ENCODE measurements around the gene EXOC3L4. TPM values are rescaled to one million over a fixed set of nuclear protein-coding genes. Genes with fewer than 3 reads are reported as not detected.

Gene EXOC3L4
- total and polyA plus RNA-seq, 9 of the 15 experiments (the other 6 are each of a cell fraction or from before 2014, with no cell fraction given): 0.10 to 6.7 (median 0.98) TPM; not detected in 1

DNA sequence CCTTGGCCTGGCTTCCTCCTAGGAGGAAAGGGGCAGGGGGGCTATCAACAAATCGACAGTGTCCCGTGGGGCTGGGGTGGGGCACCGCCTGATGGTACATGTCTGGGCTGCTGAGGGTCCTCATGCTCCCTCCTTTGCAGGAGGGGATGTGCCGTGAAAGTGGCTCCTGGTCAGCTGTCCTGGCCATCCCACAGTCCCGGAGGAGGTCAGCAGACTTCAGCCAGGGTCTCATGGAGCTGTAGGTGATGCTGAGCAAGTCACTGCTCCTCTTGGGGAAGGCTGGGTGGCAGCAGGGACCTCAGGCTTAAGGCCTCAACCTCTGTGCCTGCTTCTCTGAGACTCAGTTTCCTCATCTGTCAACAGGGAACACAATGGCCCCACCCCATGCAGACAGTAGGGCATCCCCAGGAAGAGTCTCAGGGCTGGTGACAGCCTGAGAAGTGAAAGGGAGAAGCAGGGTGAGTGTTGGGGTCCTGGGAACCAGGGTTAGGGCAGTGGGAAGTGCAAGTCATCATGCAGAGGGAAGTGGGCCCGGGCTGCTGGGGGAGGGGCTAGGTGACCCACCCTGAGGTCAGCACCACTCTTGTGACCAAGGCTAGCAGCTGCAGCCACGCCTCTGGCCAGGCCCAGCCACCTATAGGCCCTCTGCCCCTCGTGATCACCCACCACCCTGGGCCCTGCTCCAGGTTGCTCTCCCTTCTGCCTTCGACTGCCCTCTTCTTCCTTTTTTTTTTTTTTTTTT lies 24.3 kb downstream of the EXOC3L4 start (continued):
- TF ChIP-seq, protein P1, sequence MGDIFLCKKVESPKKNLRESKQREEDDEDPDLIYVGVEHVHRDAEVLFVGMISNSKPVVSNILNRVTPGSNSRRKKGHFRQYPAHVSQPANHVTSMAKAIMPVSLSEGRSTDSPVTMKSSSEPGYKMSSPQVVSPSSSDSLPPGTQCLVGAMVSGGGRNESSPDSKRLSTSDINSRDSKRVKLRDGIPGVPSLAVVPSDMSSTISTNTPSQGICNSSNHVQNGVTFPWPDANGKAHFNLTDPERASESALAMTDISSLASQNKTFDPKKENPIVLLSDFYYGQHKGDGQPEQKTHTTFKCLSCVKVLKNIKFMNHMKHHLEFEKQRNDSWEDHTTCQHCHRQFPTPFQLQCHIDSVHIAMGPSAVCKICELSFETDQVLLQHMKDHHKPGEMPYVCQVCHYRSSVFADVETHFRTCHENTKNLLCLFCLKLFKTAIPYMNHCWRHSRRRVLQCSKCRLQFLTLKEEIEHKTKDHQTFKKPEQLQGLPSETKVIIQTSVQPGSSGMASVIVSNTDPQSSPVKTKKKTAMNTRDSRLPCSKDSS (IDR thresholded peaks at IDR 0.05; ENCODE audit: low read depth, partially characterized antibody): no peak
- TF ChIP-seq, protein P2, sequence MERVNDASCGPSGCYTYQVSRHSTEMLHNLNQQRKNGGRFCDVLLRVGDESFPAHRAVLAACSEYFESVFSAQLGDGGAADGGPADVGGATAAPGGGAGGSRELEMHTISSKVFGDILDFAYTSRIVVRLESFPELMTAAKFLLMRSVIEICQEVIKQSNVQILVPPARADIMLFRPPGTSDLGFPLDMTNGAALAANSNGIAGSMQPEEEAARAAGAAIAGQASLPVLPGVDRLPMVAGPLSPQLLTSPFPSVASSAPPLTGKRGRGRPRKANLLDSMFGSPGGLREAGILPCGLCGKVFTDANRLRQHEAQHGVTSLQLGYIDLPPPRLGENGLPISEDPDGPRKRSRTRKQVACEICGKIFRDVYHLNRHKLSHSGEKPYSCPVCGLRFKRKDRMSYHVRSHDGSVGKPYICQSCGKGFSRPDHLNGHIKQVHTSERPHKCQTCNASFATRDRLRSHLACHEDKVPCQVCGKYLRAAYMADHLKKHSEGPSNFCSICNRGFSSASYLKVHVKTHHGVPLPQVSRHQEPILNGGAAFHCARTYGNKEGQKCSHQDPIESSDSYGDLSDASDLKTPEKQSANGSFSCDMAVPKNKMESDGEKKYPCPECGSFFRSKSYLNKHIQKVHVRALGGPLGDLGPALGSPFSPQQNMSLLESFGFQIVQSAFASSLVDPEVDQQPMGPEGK (CRISPR knock-in tag; IDR thresholded peaks at IDR 0.05; ENCODE audit: borderline replicate concordance): no peak
- 0 out of 2 replicates have a peak, but pooled peaks have one; percentile 27 for TF ChIP-seq RBFOX2 (IDR thresholded peaks at IDR 0.05; ENCODE audit: low read depth, low read length)
- TF ChIP-seq NFIX (CRISPR knock-in tag; IDR thresholded peaks at IDR 0.05; ENCODE audit: low read depth): no peak
- TF ChIP-seq FOXA1 (IDR thresholded peaks at IDR 0.05; ENCODE audit: borderline replicate concordance): no peak
- TF ChIP-seq, protein P3, sequence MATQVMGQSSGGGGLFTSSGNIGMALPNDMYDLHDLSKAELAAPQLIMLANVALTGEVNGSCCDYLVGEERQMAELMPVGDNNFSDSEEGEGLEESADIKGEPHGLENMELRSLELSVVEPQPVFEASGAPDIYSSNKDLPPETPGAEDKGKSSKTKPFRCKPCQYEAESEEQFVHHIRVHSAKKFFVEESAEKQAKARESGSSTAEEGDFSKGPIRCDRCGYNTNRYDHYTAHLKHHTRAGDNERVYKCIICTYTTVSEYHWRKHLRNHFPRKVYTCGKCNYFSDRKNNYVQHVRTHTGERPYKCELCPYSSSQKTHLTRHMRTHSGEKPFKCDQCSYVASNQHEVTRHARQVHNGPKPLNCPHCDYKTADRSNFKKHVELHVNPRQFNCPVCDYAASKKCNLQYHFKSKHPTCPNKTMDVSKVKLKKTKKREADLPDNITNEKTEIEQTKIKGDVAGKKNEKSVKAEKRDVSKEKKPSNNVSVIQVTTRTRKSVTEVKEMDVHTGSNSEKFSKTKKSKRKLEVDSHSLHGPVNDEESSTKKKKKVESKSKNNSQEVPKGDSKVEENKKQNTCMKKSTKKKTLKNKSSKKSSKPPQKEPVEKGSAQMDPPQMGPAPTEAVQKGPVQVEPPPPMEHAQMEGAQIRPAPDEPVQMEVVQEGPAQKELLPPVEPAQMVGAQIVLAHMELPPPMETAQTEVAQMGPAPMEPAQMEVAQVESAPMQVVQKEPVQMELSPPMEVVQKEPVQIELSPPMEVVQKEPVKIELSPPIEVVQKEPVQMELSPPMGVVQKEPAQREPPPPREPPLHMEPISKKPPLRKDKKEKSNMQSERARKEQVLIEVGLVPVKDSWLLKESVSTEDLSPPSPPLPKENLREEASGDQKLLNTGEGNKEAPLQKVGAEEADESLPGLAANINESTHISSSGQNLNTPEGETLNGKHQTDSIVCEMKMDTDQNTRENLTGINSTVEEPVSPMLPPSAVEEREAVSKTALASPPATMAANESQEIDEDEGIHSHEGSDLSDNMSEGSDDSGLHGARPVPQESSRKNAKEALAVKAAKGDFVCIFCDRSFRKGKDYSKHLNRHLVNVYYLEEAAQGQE (IDR thresholded peaks at IDR 0.05; ENCODE audit: borderline replicate concordance): 0 out of 2 replicates have a peak, but pooled peaks have one; percentile 36
- TF ChIP-seq, protein P3 (CRISPR knock-in tag; IDR thresholded peaks at IDR 0.05; ENCODE audit: low read depth): no peak
- no peak for TF ChIP-seq POLR2B (IDR thresholded peaks at IDR 0.05; ENCODE audit: low read depth, partially characterized antibody)
- no peak for TF ChIP-seq ZFP36 (IDR thresholded peaks at IDR 0.05; ENCODE audit: low read depth, low read length, partially characterized antibody)
- TF ChIP-seq, protein P4, sequence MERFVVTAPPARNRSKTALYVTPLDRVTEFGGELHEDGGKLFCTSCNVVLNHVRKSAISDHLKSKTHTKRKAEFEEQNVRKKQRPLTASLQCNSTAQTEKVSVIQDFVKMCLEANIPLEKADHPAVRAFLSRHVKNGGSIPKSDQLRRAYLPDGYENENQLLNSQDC (CRISPR knock-in tag; IDR thresholded peaks at IDR 0.05): no peak
- no peak for TF ChIP-seq ZNF217 (CRISPR knock-in tag; IDR thresholded peaks at IDR 0.05)
- TF ChIP-seq YBX1 (IDR thresholded peaks at IDR 0.05): no peak
- no peak for TF ChIP-seq CHD4 (IDR thresholded peaks at IDR 0.05; ENCODE audit: insufficient read depth, insufficient replicate concordance, low read depth, low read length, poor library complexity, severe bottlenecking)
- no peak for TF ChIP-seq CBX8 (IDR thresholded peaks at IDR 0.05; ENCODE audit: borderline replicate concordance, extremely low read depth, low read depth, low read length, poor library complexity, severe bottlenecking)
- no peak for TF ChIP-seq HDAC8 (tag; IDR thresholded peaks at IDR 0.05)
